Epidermal melanocyte (primary cell): Measurements from ENCODE around the gene HS6ST3.
"Not testable (repeated sequence)": the region's sequence is repeated elsewhere in the genome, so short reads cannot be mapped to it uniquely, and the experiment has no call there.

Source experiments
- DNase-seq: peaks from one replicate; pipeline ENCODE4 v3.0.0; 2011; ENCODE audit warnings: low spot score; ENCODE audit not compliant: insufficient read length

Gene HS6ST3

GRCh38 chr13:96091164-96092117 is 1.5 kb downstream of the HS6ST3 start:
- no peak for DNase-seq

GRCh38 chr13:96093296-96094006 is 3.5 kb downstream of the HS6ST3 start:
- no peak for DNase-seq

GRCh38 chr13:96100457-96101220 is 10.7 kb downstream of the HS6ST3 start:
- DNase-seq, result no peak

- no peak for DNase-seq
Measured at GRCh38 chr13:96104516-96104915, 14.6 kb downstream of the HS6ST3 start.

GRCh38 chr13:96108072-96108471 is 18.2 kb downstream of the HS6ST3 start:
- DNase-seq, result not testable (repeated sequence)

- DNase-seq, result no peak
Measured at GRCh38 chr13:96109125-96109524, 19.2 kb downstream of the HS6ST3 start.

- DNase-seq, result no peak
Measured at GRCh38 chr13:96112936-96113335, 23.0 kb downstream of the HS6ST3 start.

- DNase-seq, result not testable (repeated sequence)
Measured at GRCh38 chr13:96115368-96115767, 25.5 kb downstream of the HS6ST3 start.

GRCh38 chr13:96119921-96120320 is 30.0 kb downstream of the HS6ST3 start:
- DNase-seq, result no peak

GRCh38 chr13:96130818-96131340 is 41.0 kb downstream of the HS6ST3 start:
- DNase-seq, result no peak

GRCh38 chr13:96141032-96141431 is 51.1 kb downstream of the HS6ST3 start:
- no peak for DNase-seq

- no peak for DNase-seq
Measured at GRCh38 chr13:96159725-96160124, 69.8 kb downstream of the HS6ST3 start.

- DNase-seq, result no peak
Measured at GRCh38 chr13:96161141-96161540, 71.2 kb downstream of the HS6ST3 start.

- DNase-seq, result no peak
Measured at GRCh38 chr13:96165840-96166239, 75.9 kb downstream of the HS6ST3 start.

GRCh38 chr13:96172066-96172465 is 82.2 kb downstream of the HS6ST3 start:
- no peak for DNase-seq

GRCh38 chr13:96178759-96179158 is 88.9 kb downstream of the HS6ST3 start:
- DNase-seq, result no peak

- no peak for DNase-seq
Measured at GRCh38 chr13:96179309-96179708, 89.4 kb downstream of the HS6ST3 start.

- DNase-seq, result no peak
Measured at GRCh38 chr13:96181911-96182310, 92.0 kb downstream of the HS6ST3 start.

GRCh38 chr13:96185818-96186217 is 95.9 kb downstream of the HS6ST3 start:
- no peak for DNase-seq

- no peak for DNase-seq
Measured at GRCh38 chr13:96191367-96191766, 101.5 kb downstream of the HS6ST3 start.

GRCh38 chr13:96193728-96194310 is 103.9 kb downstream of the HS6ST3 start:
- no peak for DNase-seq
